GM23338 (cell line): ENCODE measurements around the gene TOMM40L. TPM values are rescaled to one million over a fixed set of nuclear protein-coding genes. Genes with fewer than 3 reads are reported as not detected.
A peak's percentile ranks its signal among the peaks of the same experiment; 100 is the strongest.

Experiments
- ATAC-seq: fragments of 200-7000 bp; cut with Tn5 transposase; 3 replicates; pipeline ENCODE4 v1.9.1; 2020
- DNase-seq: peaks from one replicate; pipeline ENCODE4 v3.0.0-alpha.2; 2015; ENCODE audit warnings: low spot score
- H2AFZ ChIP-seq: fragments of 200-600 bp; sonication (generic); 2 replicates; pipeline ENCODE4 v1.8.0; 2016; ENCODE audit warnings: antibody characterized with exemption, mild to moderate bottlenecking, moderate library complexity
- H3F3A ChIP-seq: fragments of 200-600 bp; sonication (generic); replicated peaks from 2 replicates; pipeline ENCODE4 v1.8.0; 2017; ENCODE audit warnings: antibody characterized with exemption, mixed run types, low read depth
- H3K27ac ChIP-seq: fragments of 200-600 bp; sonication (generic); 2 replicates; pipeline ENCODE4 v1.6.1; 2016; ENCODE audit warnings: low read depth
- H3K27me3 ChIP-seq: fragments of 200-600 bp; sonication (generic); 2 replicates; pipeline ENCODE4 v1.8.0; 2016; ENCODE audit warnings: mild to moderate bottlenecking, mixed run types, moderate library complexity; ENCODE audit not compliant: insufficient read depth
- H3K36me3 ChIP-seq: fragments of 200-600 bp; sonication (generic); 2 replicates; pipeline ENCODE4 v1.8.0; 2016; ENCODE audit warnings: mild to moderate bottlenecking; ENCODE audit not compliant: insufficient read depth
- H3K4me1 ChIP-seq: fragments of 200-600 bp; sonication (generic); 2 replicates; pipeline ENCODE4 v1.8.0; 2016; ENCODE audit warnings: mild to moderate bottlenecking, moderate library complexity; ENCODE audit not compliant: insufficient read depth
- H3K4me2 ChIP-seq: fragments of 200-600 bp; sonication (generic); 2 replicates; pipeline ENCODE4 v1.7.1; 2017; ENCODE audit warnings: mixed run types
- H3K4me3 ChIP-seq: fragments of 200-600 bp; sonication (generic); 2 replicates; pipeline ENCODE4 v1.6.1; 2016; ENCODE audit warnings: mixed run types
- H3K79me2 ChIP-seq: fragments of 200-600 bp; sonication (generic); replicated peaks from 2 replicates; pipeline ENCODE4 v1.8.0; 2017; ENCODE audit warnings: mild to moderate bottlenecking; ENCODE audit not compliant: insufficient read depth
- H3K9me2 ChIP-seq: fragments of 200-600 bp; sonication (generic); 2 replicates; pipeline ENCODE4 v1.8.0; 2017; ENCODE audit not compliant: insufficient read depth
- H4K20me1 ChIP-seq: fragments of 200-600 bp; sonication (generic); replicated peaks from 2 replicates; pipeline ENCODE4 v1.8.0; 2017; ENCODE audit warnings: mild to moderate bottlenecking; ENCODE audit not compliant: insufficient read depth
- H3K27ac Mint-ChIP-seq: 2 replicates; pipeline ENCODE4 v1.8.0; 2020; ENCODE audit warnings: inconsistent platforms, mild to moderate bottlenecking, moderate library complexity, mixed read lengths
- H3K27me3 Mint-ChIP-seq: 3 replicates; pipeline ENCODE4 v1.8.0; 2022; ENCODE audit warnings: low read depth, mild to moderate bottlenecking, moderate library complexity, mixed read lengths, inconsistent platforms; ENCODE audit not compliant: insufficient read depth, poor library complexity
- H3K36me3 Mint-ChIP-seq: 3 replicates; pipeline ENCODE4 v1.8.0; 2021; ENCODE audit warnings: low read depth, mild to moderate bottlenecking, inconsistent platforms, moderate library complexity, mixed read lengths
- H3K4me1 Mint-ChIP-seq: 3 replicates; pipeline ENCODE4 v1.8.0; 2020; ENCODE audit warnings: mild to moderate bottlenecking, inconsistent platforms, mixed read lengths
- H3K4me3 Mint-ChIP-seq: 3 replicates; pipeline ENCODE4 v1.8.0; 2021; ENCODE audit warnings: moderate library complexity, mild to moderate bottlenecking, inconsistent platforms, mixed read lengths
- H3K9me3 Mint-ChIP-seq: 3 replicates; pipeline ENCODE4 v1.8.0; 2020; ENCODE audit warnings: moderate library complexity, mild to moderate bottlenecking, inconsistent platforms, mixed read lengths
- ZNF114 ChIP-seq: fragments of 250-450 bp; sonication (Bioruptor Pico); IDR thresholded peaks from 2 replicates; pipeline ENCODE4 v1.5.0; 2020; ENCODE audit warnings: mild to moderate bottlenecking, moderate library complexity
- polyA plus RNA-seq: library from polyadenylated mRNA; unstranded; fragments of >200 nt; fragmentation: Nextera tagmentation; extraction: Ambion mirVana; gene quantifications from 2 replicates; pipeline ENCODE4 v1.2.1, GENCODE V29; 2016
- total RNA-seq: library from RNA; depleted of rRNA; stranded (reverse); fragments of >200 nt; shearing (Covaris generic); gene quantifications from 2 replicates; pipeline ENCODE4 v1.2.3, GENCODE V29; 2014
- TF ChIP-seq, protein P1 (sequence below), 2 experiments: fragments of 200-600 bp in 1 of 2; sonication (generic) in 1 of 2; conservative IDR thresholded peaks; 2 replicates each; pipeline versions ENCODE4 v1.5.1 to v1.6.1; 2016 to 2017; ENCODE audit warnings: antibody characterized with exemption in 2 of 2, low read depth in 2 of 2, mild to moderate bottlenecking in 2 of 2, moderate library complexity in 1 of 2
- TF ChIP-seq, protein P2 (sequence below): fragments of 250-450 bp; sonication (Bioruptor Pico); IDR thresholded peaks from 2 replicates; pipeline ENCODE4 v1.5.0; 2020; ENCODE audit warnings: mild to moderate bottlenecking, moderate library complexity

TOMM40L gene
- total and polyA plus RNA-seq, 2 experiments from 2014 or later, result 6.8 to 12.9 TPM

DNA sequence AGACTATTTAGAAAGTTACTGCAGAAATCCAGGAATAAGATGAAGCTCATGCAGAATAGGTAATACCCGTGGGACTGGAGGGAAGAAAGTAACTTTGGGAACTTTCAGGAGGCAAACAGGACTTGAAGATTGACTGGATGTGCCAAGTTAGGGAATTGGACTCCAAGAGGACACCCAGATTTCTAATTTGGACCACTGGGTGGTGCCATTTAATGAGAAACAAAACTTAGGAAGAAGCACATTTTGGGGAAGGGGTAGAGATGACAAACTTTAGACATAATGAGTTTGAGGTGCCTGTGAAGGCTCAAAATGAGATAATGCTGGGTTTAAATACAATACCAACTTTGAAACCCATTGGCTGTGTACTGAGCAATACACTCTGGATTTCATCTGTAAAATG, 45.2 kb upstream of the TOMM40L start:
- Histone ChIP-seq H3K27me3 (no peaks in the 10 kb centered on the region), H3K4me2 (no peak overlapping the region), H4K20me1 (0 out of 2 replicates have a peak, but pooled peaks cover 6% of the 10 kb centered on the region), H3K27ac (no peak overlapping the region), H3K79me2 (peaks cover 8% of the 10 kb centered on the region), H3K9me2 (no peaks in the 10 kb centered on the region), H2AFZ (no peak overlapping the region), H3K4me1 (peaks cover 15% of the 10 kb centered on the region; the same call in 1 of the 2 replicates), H3F3A (no peaks in the 10 kb centered on the region), H3K36me3 (no peaks in the 10 kb centered on the region; the same call in 1 of the 2 replicates), H3K4me3 (no peak overlapping the region)
- Mint-ChIP-seq H3K4me3 (no peak overlapping the region), H3K27me3 (peaks cover 5% of the 10 kb centered on the region), H3K36me3 (0 out of 3 replicates have a peak, but pooled peaks cover under 1% of the 10 kb centered on the region), H3K27ac (no peak overlapping the region), H3K4me1 (peaks cover 20% of the 10 kb centered on the region), H3K9me3 (no peaks in the 10 kb centered on the region)
- ATAC-seq, result no peak
- DNase-seq, result peak; percentile 63
- no peak for TF ChIP-seq ZNF114 (CRISPR knock-in tag)
- TF ChIP-seq, protein P1, sequence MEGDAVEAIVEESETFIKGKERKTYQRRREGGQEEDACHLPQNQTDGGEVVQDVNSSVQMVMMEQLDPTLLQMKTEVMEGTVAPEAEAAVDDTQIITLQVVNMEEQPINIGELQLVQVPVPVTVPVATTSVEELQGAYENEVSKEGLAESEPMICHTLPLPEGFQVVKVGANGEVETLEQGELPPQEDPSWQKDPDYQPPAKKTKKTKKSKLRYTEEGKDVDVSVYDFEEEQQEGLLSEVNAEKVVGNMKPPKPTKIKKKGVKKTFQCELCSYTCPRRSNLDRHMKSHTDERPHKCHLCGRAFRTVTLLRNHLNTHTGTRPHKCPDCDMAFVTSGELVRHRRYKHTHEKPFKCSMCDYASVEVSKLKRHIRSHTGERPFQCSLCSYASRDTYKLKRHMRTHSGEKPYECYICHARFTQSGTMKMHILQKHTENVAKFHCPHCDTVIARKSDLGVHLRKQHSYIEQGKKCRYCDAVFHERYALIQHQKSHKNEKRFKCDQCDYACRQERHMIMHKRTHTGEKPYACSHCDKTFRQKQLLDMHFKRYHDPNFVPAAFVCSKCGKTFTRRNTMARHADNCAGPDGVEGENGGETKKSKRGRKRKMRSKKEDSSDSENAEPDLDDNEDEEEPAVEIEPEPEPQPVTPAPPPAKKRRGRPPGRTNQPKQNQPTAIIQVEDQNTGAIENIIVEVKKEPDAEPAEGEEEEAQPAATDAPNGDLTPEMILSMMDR (conservative IDR thresholded peaks at IDR 0.05; ENCODE audit: low read depth in 2 of 2), result peak; percentile 53 to 67

DNA sequence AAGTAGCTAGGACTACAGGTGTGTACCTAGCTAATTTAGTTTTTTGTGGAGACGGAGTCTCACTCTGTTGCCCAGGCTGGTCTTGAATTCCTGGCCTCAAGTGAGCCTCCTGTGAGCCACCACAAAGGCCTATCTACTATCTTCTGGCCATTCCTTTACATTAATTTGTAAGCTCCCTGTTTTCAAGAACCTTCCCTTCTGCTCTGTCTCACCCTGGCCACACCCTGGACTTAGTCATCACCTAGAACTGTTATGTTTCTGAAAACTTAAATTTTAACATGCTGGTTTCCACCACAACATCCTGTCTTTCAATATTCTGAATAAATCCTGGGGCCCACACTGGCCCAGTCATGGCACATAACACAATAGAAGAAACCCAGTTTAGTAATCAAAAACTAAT, 43.6 kb upstream of the TOMM40L start:
- Histone ChIP-seq H3K4me3 (no peak overlapping the region), H3F3A (no peaks in the 10 kb centered on the region), H3K36me3 (no peaks in the 10 kb centered on the region), H3K4me1 (peaks cover 9% of the 10 kb centered on the region; the same call in 1 of the 2 replicates), H3K9me2 (no peaks in the 10 kb centered on the region), H3K4me2 (no peak overlapping the region), H4K20me1 (no peaks in the 10 kb centered on the region), H3K27me3 (no peaks in the 10 kb centered on the region), H3K27ac (no peak overlapping the region), H3K79me2 (no peaks in the 10 kb centered on the region), H2AFZ (no peak overlapping the region)
- TF ChIP-seq, protein P2, sequence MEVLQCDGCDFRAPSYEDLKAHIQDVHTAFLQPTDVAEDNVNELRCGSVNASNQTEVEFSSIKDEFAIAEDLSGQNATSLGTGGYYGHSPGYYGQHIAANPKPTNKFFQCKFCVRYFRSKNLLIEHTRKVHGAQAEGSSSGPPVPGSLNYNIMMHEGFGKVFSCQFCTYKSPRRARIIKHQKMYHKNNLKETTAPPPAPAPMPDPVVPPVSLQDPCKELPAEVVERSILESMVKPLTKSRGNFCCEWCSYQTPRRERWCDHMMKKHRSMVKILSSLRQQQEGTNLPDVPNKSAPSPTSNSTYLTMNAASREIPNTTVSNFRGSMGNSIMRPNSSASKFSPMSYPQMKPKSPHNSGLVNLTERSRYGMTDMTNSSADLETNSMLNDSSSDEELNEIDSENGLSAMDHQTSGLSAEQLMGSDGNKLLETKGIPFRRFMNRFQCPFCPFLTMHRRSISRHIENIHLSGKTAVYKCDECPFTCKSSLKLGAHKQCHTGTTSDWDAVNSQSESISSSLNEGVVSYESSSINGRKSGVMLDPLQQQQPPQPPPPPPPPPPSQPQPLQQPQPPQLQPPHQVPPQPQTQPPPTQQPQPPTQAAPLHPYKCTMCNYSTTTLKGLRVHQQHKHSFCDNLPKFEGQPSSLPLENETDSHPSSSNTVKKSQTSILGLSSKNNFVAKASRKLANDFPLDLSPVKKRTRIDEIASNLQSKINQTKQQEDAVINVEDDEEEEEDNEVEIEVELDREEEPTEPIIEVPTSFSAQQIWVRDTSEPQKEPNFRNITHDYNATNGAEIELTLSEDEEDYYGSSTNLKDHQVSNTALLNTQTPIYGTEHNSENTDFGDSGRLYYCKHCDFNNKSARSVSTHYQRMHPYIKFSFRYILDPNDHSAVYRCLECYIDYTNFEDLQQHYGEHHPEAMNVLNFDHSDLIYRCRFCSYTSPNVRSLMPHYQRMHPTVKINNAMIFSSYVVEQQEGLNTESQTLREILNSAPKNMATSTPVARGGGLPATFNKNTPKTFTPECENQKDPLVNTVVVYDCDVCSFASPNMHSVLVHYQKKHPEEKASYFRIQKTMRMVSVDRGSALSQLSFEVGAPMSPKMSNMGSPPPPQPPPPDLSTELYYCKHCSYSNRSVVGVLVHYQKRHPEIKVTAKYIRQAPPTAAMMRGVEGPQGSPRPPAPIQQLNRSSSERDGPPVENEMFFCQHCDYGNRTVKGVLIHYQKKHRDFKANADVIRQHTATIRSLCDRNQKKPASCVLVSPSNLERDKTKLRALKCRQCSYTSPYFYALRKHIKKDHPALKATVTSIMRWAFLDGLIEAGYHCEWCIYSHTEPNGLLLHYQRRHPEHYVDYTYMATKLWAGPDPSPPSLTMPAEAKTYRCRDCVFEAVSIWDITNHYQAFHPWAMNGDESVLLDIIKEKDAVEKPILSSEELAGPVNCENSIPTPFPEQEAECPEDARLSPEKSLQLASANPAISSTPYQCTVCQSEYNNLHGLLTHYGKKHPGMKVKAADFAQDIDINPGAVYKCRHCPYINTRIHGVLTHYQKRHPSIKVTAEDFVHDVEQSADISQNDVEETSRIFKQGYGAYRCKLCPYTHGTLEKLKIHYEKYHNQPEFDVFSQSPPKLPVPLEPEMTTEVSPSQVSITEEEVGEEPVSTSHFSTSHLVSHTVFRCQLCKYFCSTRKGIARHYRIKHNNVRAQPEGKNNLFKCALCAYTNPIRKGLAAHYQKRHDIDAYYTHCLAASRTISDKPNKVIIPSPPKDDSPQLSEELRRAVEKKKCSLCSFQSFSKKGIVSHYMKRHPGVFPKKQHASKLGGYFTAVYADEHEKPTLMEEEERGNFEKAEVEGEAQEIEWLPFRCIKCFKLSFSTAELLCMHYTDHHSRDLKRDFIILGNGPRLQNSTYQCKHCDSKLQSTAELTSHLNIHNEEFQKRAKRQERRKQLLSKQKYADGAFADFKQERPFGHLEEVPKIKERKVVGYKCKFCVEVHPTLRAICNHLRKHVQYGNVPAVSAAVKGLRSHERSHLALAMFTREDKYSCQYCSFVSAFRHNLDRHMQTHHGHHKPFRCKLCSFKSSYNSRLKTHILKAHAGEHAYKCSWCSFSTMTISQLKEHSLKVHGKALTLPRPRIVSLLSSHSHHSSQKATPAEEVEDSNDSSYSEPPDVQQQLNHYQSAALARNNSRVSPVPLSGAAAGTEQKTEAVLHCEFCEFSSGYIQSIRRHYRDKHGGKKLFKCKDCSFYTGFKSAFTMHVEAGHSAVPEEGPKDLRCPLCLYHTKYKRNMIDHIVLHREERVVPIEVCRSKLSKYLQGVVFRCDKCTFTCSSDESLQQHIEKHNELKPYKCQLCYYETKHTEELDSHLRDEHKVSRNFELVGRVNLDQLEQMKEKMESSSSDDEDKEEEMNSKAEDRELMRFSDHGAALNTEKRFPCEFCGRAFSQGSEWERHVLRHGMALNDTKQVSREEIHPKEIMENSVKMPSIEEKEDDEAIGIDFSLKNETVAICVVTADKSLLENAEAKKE (CRISPR knock-in tag), result no peak
- H3K36me3 Mint-ChIP-seq, result no peaks in the 10 kb centered on the region
- no peak for DNase-seq
- peaks cover 12% of the 10 kb centered on the region for H3K4me1 Mint-ChIP-seq
- H3K27me3 Mint-ChIP-seq, result peaks cover 4% of the 10 kb centered on the region
- no peak for ATAC-seq
- H3K4me3 Mint-ChIP-seq, result no peak overlapping the region
- no peaks in the 10 kb centered on the region for H3K9me3 Mint-ChIP-seq
- no peak overlapping the region for H3K27ac Mint-ChIP-seq
